Caco-2 (cell line): ENCODE measurements around the gene SPHK2. TPM values are rescaled to one million over a fixed set of nuclear protein-coding genes. Genes with fewer than 3 reads are reported as not detected.
A peak's percentile ranks its signal among the peaks of the same experiment; 100 is the strongest.

Experiments used
- BruUV-seq: library from RNA; stranded (reverse); fragments of 400-500 nt; replicated peaks from 2 replicates; lab custom pipeline; 2021; lab: Mats Ljungman, UMichigan
- CTCF ChIA-PET: fragments of 300-600 bp; sonication (Branson Sonifier 250); formaldehyde crosslinking; loops from one replicate; lab custom pipeline; 2022; ENCODE audit warnings: antibody characterized with exemption; lab: Charles Lee
- POLR2A ChIA-PET: fragments of 300-600 bp; sonication (Branson Sonifier 250); formaldehyde crosslinking; loops from one replicate; lab custom pipeline; 2022; ENCODE audit warnings: antibody characterized with exemption; lab: Charles Lee
- DNase-seq, 2 experiments: peaks; one replicate each; pipeline versions ENCODE4 v3.0.0 to v3.0.0-alpha.2; 2020 to 2022
- H3K27me3 ChIP-seq: replicated peaks from 2 replicates; pipeline ENCODE4 v1.6.0; 2011; ENCODE audit warnings: low read length; ENCODE audit not compliant: control insufficient read depth, insufficient read depth
- H3K36me3 ChIP-seq: 2 replicates; pipeline ENCODE4 v1.5.1; 2011; ENCODE audit warnings: low read length; ENCODE audit not compliant: control insufficient read depth, insufficient read depth
- H3K4me1 ChIP-seq: fragments of 250-450 bp; sonication (Bioruptor Pico); 2 replicates; pipeline ENCODE4 v1.5.1; 2020; ENCODE audit warnings: mild to moderate bottlenecking
- H3K4me3 ChIP-seq: 2 replicates; pipeline ENCODE4 v1.5.1; 2011; ENCODE audit warnings: low read depth, mild to moderate bottlenecking, control low read depth, low read length
- H3K9me3 ChIP-seq: fragments of 250-450 bp; sonication (Bioruptor Pico); 2 replicates; pipeline ENCODE4 v1.5.1; 2020; ENCODE audit warnings: mild to moderate bottlenecking, moderate library complexity
- H3K27ac Mint-ChIP-seq: one replicate; pipeline ENCODE4 v1.8.0; 2022; ENCODE audit warnings: mixed read lengths; ENCODE audit not compliant: unreplicated experiment
- H3K27me3 Mint-ChIP-seq: one replicate; pipeline ENCODE4 v1.8.0; 2022; ENCODE audit warnings: mixed read lengths; ENCODE audit not compliant: insufficient read depth, unreplicated experiment
- H3K36me3 Mint-ChIP-seq: one replicate; pipeline ENCODE4 v1.8.0; 2022; ENCODE audit warnings: mild to moderate bottlenecking, mixed read lengths; ENCODE audit not compliant: insufficient read depth, unreplicated experiment
- H3K4me1 Mint-ChIP-seq: one replicate; pipeline ENCODE4 v1.8.0; 2022; ENCODE audit warnings: low read depth, mixed read lengths; ENCODE audit not compliant: unreplicated experiment
- H3K4me3 Mint-ChIP-seq: one replicate; pipeline ENCODE4 v1.8.0; 2022; ENCODE audit warnings: mild to moderate bottlenecking, moderate library complexity, mixed read lengths; ENCODE audit not compliant: unreplicated experiment
- H3K9me3 Mint-ChIP-seq: one replicate; pipeline ENCODE4 v1.8.0; 2022; ENCODE audit warnings: mixed read lengths; ENCODE audit not compliant: unreplicated experiment
- CTCF ChIP-seq, 2 experiments: fragments of 200-600 bp in 1 of 2; IDR thresholded peaks; 1 replicate in 1 of 2; 2 replicates in 1 of 2; pipeline versions ENCODE4 v1.5.1 to v1.8.0; 2011 to 2022; ENCODE audit warnings: antibody characterized with exemption in 1 of 2, control low read depth in 1 of 2, inconsistent platforms in 1 of 2, low read depth in 1 of 2, low read length in 1 of 2, mild to moderate bottlenecking in 1 of 2, moderate library complexity in 1 of 2; ENCODE audit not compliant: insufficient read depth in 1 of 2, severe bottlenecking in 1 of 2, unreplicated experiment in 1 of 2
- intact Hi-C: fragments of 100-400 bp; cut with micrococcal nuclease; formaldehyde crosslinking; loops from one replicate; pipeline ENCODE4 v1.10.0; 2022; ENCODE audit not compliant: unreplicated experiment
- total RNA-seq: library from RNA; stranded (reverse); gene quantifications from 2 replicates; pipeline ENCODE4 v1.2.3, GENCODE V29; 2022

The SPHK2 gene
- total RNA-seq, 1 experiment from 2014 or later: 140 TPM

- H3K36me3 Mint-ChIP-seq: peaks cover 73% of the 10 kb centered on the region
- DNase-seq: no peak
- ChIA-PET CTCF (no interaction called here), POLR2A (no interaction called here)
- H3K9me3 Mint-ChIP-seq: no peaks in the 10 kb centered on the region
- peaks cover 36% of the 10 kb centered on the region for H3K4me1 Mint-ChIP-seq
- BruUV-seq: no TSS peak
- H3K4me3 Mint-ChIP-seq: peak overlapping the region; percentile 87
- no peak for TF ChIP-seq CTCF (IDR thresholded peaks at IDR 0.05; ENCODE audit: insufficient read depth in 1 of 2, low read depth in 1 of 2, low read length in 1 of 2, severe bottlenecking in 1 of 2, unreplicated experiment in 1 of 2)
- peak overlapping the region; percentile 87 for H3K27ac Mint-ChIP-seq
- H3K4me3 ChIP-seq: peak overlapping the region; percentile 63
- H3K9me3 ChIP-seq: no peaks in the 10 kb centered on the region
- intact Hi-C loops: no loop called here
- no peaks in the 10 kb centered on the region for H3K27me3 ChIP-seq
- no peaks in the 10 kb centered on the region; the same call in 1 of the 2 replicates for H3K36me3 ChIP-seq
- H3K27me3 Mint-ChIP-seq: no peaks in the 10 kb centered on the region
- peaks cover 42% of the 10 kb centered on the region for H3K4me1 ChIP-seq
Observed at GRCh38 chr19:48625891-48626327, 6.6 kb downstream of the SPHK2 start.

GRCh38 chr19:48627201-48627864, 8.0 kb downstream of the SPHK2 start:
- H3K36me3 Mint-ChIP-seq: peaks cover 88% of the 10 kb centered on the region
- CTCF ChIA-PET: interaction anchor here (0.6 to 0.9 kb wide), 3 partner anchors 13 to 112 kb away, joined by 3 to 9 read pairs (median 3); partner anchors contain the start of gene FAM83E
- DNase-seq: peak; percentile 81 to 85
- peak overlapping the region; percentile 79 for H3K27ac Mint-ChIP-seq
- Histone ChIP-seq H3K27me3 (no peaks in the 10 kb centered on the region), H3K4me3 (no peak overlapping the region), H3K4me1 (peaks cover 54% of the 10 kb centered on the region), H3K36me3 (peaks cover 1% of the 10 kb centered on the region; the same call in 1 of the 2 replicates), H3K9me3 (no peaks in the 10 kb centered on the region)
- intact Hi-C loops: no loop called here
- peaks cover 36% of the 10 kb centered on the region for H3K4me1 Mint-ChIP-seq
- H3K27me3 Mint-ChIP-seq: no peaks in the 10 kb centered on the region
- no TSS peak for BruUV-seq
- POLR2A ChIA-PET: interaction anchor here (0.5 to 0.7 kb wide), 3 partner anchors 8 to 369 kb away, joined by 4 to 11 read pairs (median 6); partner anchors contain the start of genes RPL18 and SPHK2
- no peak for TF ChIP-seq CTCF (IDR thresholded peaks at IDR 0.05; ENCODE audit: insufficient read depth in 1 of 2, low read depth in 1 of 2, low read length in 1 of 2, severe bottlenecking in 1 of 2, unreplicated experiment in 1 of 2)
- H3K9me3 Mint-ChIP-seq: no peaks in the 10 kb centered on the region
- H3K4me3 Mint-ChIP-seq: peak overlapping the region; percentile 56

- intact Hi-C loops: no loop called here
- CTCF ChIA-PET: no interaction called here
- DNase-seq: no peak
- H3K9me3 ChIP-seq: no peaks in the 10 kb centered on the region
- H3K4me1 ChIP-seq: peaks cover 60% of the 10 kb centered on the region
- H3K4me3 Mint-ChIP-seq: peak overlapping the region; percentile 56
- POLR2A ChIA-PET: interaction anchor here (0.6 kb wide), 1 partner anchor 368 kb away, joined by 4 read pairs; no protein-coding TSS in a partner anchor
- no peak overlapping the region for H3K4me3 ChIP-seq
- no peaks in the 10 kb centered on the region for H3K27me3 ChIP-seq
- H3K36me3 Mint-ChIP-seq: peaks cover 93% of the 10 kb centered on the region
- peaks cover 1% of the 10 kb centered on the region; the same call in 1 of the 2 replicates for H3K36me3 ChIP-seq
- peak overlapping the region; percentile 79 for H3K27ac Mint-ChIP-seq
- no TSS peak for BruUV-seq
- H3K4me1 Mint-ChIP-seq: peaks cover 36% of the 10 kb centered on the region
- no peaks in the 10 kb centered on the region for H3K27me3 Mint-ChIP-seq
- H3K9me3 Mint-ChIP-seq: no peaks in the 10 kb centered on the region
- TF ChIP-seq CTCF (IDR thresholded peaks at IDR 0.05; ENCODE audit: insufficient read depth in 1 of 2, low read depth in 1 of 2, low read length in 1 of 2, severe bottlenecking in 1 of 2, unreplicated experiment in 1 of 2): no peak
Observed at GRCh38 chr19:48627865-48628314, 8.6 kb downstream of the SPHK2 start.
